ENCODE data around the gene PSG3.
"Not testable (repeated sequence)": the region's sequence is repeated elsewhere in the genome, so short reads cannot be mapped to it uniquely, and the experiment has no call there.

Gene PSG3

GRCh38 chr19:42760954-42761923 lies 21.0 kb upstream of the PSG3 start:
- H3K27ac ChIP-seq (ENCODE audit: low read depth, low read length): not testable (repeated sequence)

GRCh38 chr19:42758667-42759066 lies 18.4 kb upstream of the PSG3 start:
- H3K9me3 ChIP-seq (ENCODE audit: control insufficient read depth in 5 of 5, low read length in 5 of 5): not testable (repeated sequence)

More at GRCh38 chr19:42760954-42761923, 21.0 kb upstream of the PSG3 start:
- H3K36me3 ChIP-seq (ENCODE audit: control insufficient read depth in 5 of 5, insufficient read depth in 5 of 5, low read length in 5 of 5); H3K4me1 ChIP-seq (ENCODE audit: control insufficient read depth in 5 of 5, insufficient read depth in 5 of 5, low read length in 5 of 5); H3K4me3 ChIP-seq (ENCODE audit: low read depth in 1 of 5, low read length in 5 of 5); H3K9me3 ChIP-seq (ENCODE audit: control insufficient read depth in 5 of 5, low read length in 5 of 5); H3K9ac ChIP-seq (ENCODE audit: low read length in 5 of 5); H3K27me3 ChIP-seq (ENCODE audit: control insufficient read depth in 5 of 5, insufficient read depth in 4 of 5, low read length in 5 of 5): not testable (repeated sequence)

GRCh38 chr19:42752246-42752645 lies 12.0 kb upstream of the PSG3 start:
- H3K4me1 ChIP-seq (ENCODE audit: control insufficient read depth in 5 of 5, insufficient read depth in 5 of 5, low read length in 5 of 5); H3K4me3 ChIP-seq (ENCODE audit: low read depth in 1 of 5, low read length in 5 of 5); H3K36me3 ChIP-seq (ENCODE audit: control insufficient read depth in 5 of 5, insufficient read depth in 5 of 5, low read length in 5 of 5); H3K9me3 ChIP-seq (ENCODE audit: control insufficient read depth in 5 of 5, low read length in 5 of 5); H3K9ac ChIP-seq (ENCODE audit: low read length in 5 of 5); H3K27ac ChIP-seq (ENCODE audit: low read depth, low read length); H3K27me3 ChIP-seq (ENCODE audit: control insufficient read depth in 5 of 5, insufficient read depth in 4 of 5, low read length in 5 of 5): not testable (repeated sequence)

More at GRCh38 chr19:42758667-42759066, 18.4 kb upstream of the PSG3 start:
- not testable (repeated sequence) for H3K4me3 ChIP-seq (ENCODE audit: low read depth in 1 of 5, low read length in 5 of 5); H3K4me1 ChIP-seq (ENCODE audit: control insufficient read depth in 5 of 5, insufficient read depth in 5 of 5, low read length in 5 of 5); H3K36me3 ChIP-seq (ENCODE audit: control insufficient read depth in 5 of 5, insufficient read depth in 5 of 5, low read length in 5 of 5); H3K27ac ChIP-seq (ENCODE audit: low read depth, low read length); H3K27me3 ChIP-seq (ENCODE audit: control insufficient read depth in 5 of 5, insufficient read depth in 4 of 5, low read length in 5 of 5); H3K9ac ChIP-seq (ENCODE audit: low read length in 5 of 5)

- H3K9ac ChIP-seq (ENCODE audit: low read length in 5 of 5); H3K9me3 ChIP-seq (ENCODE audit: control insufficient read depth in 5 of 5, low read length in 5 of 5); H3K36me3 ChIP-seq (ENCODE audit: control insufficient read depth in 5 of 5, insufficient read depth in 5 of 5, low read length in 5 of 5); H3K27me3 ChIP-seq (ENCODE audit: control insufficient read depth in 5 of 5, insufficient read depth in 4 of 5, low read length in 5 of 5); H3K27ac ChIP-seq (ENCODE audit: low read depth, low read length); H3K4me3 ChIP-seq (ENCODE audit: low read depth in 1 of 5, low read length in 5 of 5); H3K4me1 ChIP-seq (ENCODE audit: control insufficient read depth in 5 of 5, insufficient read depth in 5 of 5, low read length in 5 of 5): not testable (repeated sequence)
Measured at GRCh38 chr19:42741726-42742607, 1.7 kb upstream of the PSG3 start.

GRCh38 chr19:42737581-42738011 lies 2.7 kb downstream of the PSG3 start:
- not testable (repeated sequence) for H3K9me3 ChIP-seq (ENCODE audit: control insufficient read depth in 5 of 5, low read length in 5 of 5); H3K4me1 ChIP-seq (ENCODE audit: control insufficient read depth in 5 of 5, insufficient read depth in 5 of 5, low read length in 5 of 5); H3K9ac ChIP-seq (ENCODE audit: low read length in 5 of 5); H3K36me3 ChIP-seq (ENCODE audit: control insufficient read depth in 5 of 5, insufficient read depth in 5 of 5, low read length in 5 of 5); H3K4me3 ChIP-seq (ENCODE audit: low read depth in 1 of 5, low read length in 5 of 5); H3K27ac ChIP-seq (ENCODE audit: low read depth, low read length); H3K27me3 ChIP-seq (ENCODE audit: control insufficient read depth in 5 of 5, insufficient read depth in 4 of 5, low read length in 5 of 5)

GRCh38 chr19:42728341-42728740 lies 11.9 kb downstream of the PSG3 start:
- not testable (repeated sequence) for H3K4me3 ChIP-seq (ENCODE audit: low read depth in 1 of 5, low read length in 5 of 5); H3K27ac ChIP-seq (ENCODE audit: low read depth, low read length); H3K27me3 ChIP-seq (ENCODE audit: control insufficient read depth in 5 of 5, insufficient read depth in 4 of 5, low read length in 5 of 5); H3K9ac ChIP-seq (ENCODE audit: low read length in 5 of 5); H3K9me3 ChIP-seq (ENCODE audit: control insufficient read depth in 5 of 5, low read length in 5 of 5); H3K4me1 ChIP-seq (ENCODE audit: control insufficient read depth in 5 of 5, insufficient read depth in 5 of 5, low read length in 5 of 5); H3K36me3 ChIP-seq (ENCODE audit: control insufficient read depth in 5 of 5, insufficient read depth in 5 of 5, low read length in 5 of 5)

- not testable (repeated sequence) for H3K27ac ChIP-seq (ENCODE audit: low read depth, low read length); H3K27me3 ChIP-seq (ENCODE audit: control insufficient read depth in 5 of 5, insufficient read depth in 4 of 5, low read length in 5 of 5); H3K9me3 ChIP-seq (ENCODE audit: control insufficient read depth in 5 of 5, low read length in 5 of 5); H3K4me1 ChIP-seq (ENCODE audit: control insufficient read depth in 5 of 5, insufficient read depth in 5 of 5, low read length in 5 of 5); H3K36me3 ChIP-seq (ENCODE audit: control insufficient read depth in 5 of 5, insufficient read depth in 5 of 5, low read length in 5 of 5); H3K9ac ChIP-seq (ENCODE audit: low read length in 5 of 5); H3K4me3 ChIP-seq (ENCODE audit: low read depth in 1 of 5, low read length in 5 of 5)
Measured at GRCh38 chr19:42714000-42714399, 26.3 kb downstream of the PSG3 start.

GRCh38 chr19:42712753-42713152 lies 27.5 kb downstream of the PSG3 start:
- not testable (repeated sequence) for H3K9me3 ChIP-seq (ENCODE audit: control insufficient read depth in 5 of 5, low read length in 5 of 5); H3K36me3 ChIP-seq (ENCODE audit: control insufficient read depth in 5 of 5, insufficient read depth in 5 of 5, low read length in 5 of 5); H3K9ac ChIP-seq (ENCODE audit: low read length in 5 of 5); H3K27ac ChIP-seq (ENCODE audit: low read depth, low read length); H3K4me1 ChIP-seq (ENCODE audit: control insufficient read depth in 5 of 5, insufficient read depth in 5 of 5, low read length in 5 of 5); H3K4me3 ChIP-seq (ENCODE audit: low read depth in 1 of 5, low read length in 5 of 5); H3K27me3 ChIP-seq (ENCODE audit: control insufficient read depth in 5 of 5, insufficient read depth in 4 of 5, low read length in 5 of 5)

GRCh38 chr19:42710986-42711385 lies 29.3 kb downstream of the PSG3 start:
- not testable (repeated sequence) for H3K27ac ChIP-seq (ENCODE audit: low read depth, low read length); H3K4me1 ChIP-seq (ENCODE audit: control insufficient read depth in 5 of 5, insufficient read depth in 5 of 5, low read length in 5 of 5); H3K9ac ChIP-seq (ENCODE audit: low read length in 5 of 5); H3K9me3 ChIP-seq (ENCODE audit: control insufficient read depth in 5 of 5, low read length in 5 of 5); H3K36me3 ChIP-seq (ENCODE audit: control insufficient read depth in 5 of 5, insufficient read depth in 5 of 5, low read length in 5 of 5); H3K4me3 ChIP-seq (ENCODE audit: low read depth in 1 of 5, low read length in 5 of 5); H3K27me3 ChIP-seq (ENCODE audit: control insufficient read depth in 5 of 5, insufficient read depth in 4 of 5, low read length in 5 of 5)

- no peak overlapping the region for H3K9ac ChIP-seq (ENCODE audit: low read length in 5 of 5)
- peaks cover 0 to 2% (median 2%) of the 10 kb centered on the region in 5 donors for H3K27me3 ChIP-seq (ENCODE audit: control insufficient read depth in 5 of 5, insufficient read depth in 4 of 5, low read length in 5 of 5)
- H3K4me3 ChIP-seq (ENCODE audit: low read depth in 1 of 5, low read length in 5 of 5): no peak overlapping the region
- H3K36me3 ChIP-seq (ENCODE audit: control insufficient read depth in 5 of 5, insufficient read depth in 5 of 5, low read length in 5 of 5): no peaks in the 10 kb centered on the region
- no peaks in the 10 kb centered on the region for H3K9me3 ChIP-seq (ENCODE audit: control insufficient read depth in 5 of 5, low read length in 5 of 5)
- peaks cover 0 to 2% (median 0%) of the 10 kb centered on the region in 5 donors for H3K4me1 ChIP-seq (ENCODE audit: control insufficient read depth in 5 of 5, insufficient read depth in 5 of 5, low read length in 5 of 5)
- H3K27ac ChIP-seq (ENCODE audit: low read depth, low read length): no peak overlapping the region
Measured at GRCh38 chr19:42697884-42698283, 42.4 kb downstream of the PSG3 start.

Measured in subcutaneous abdominal adipose tissue (tissue), 5 donors.